ENCODE measurements around the gene RPL35.

GRCh38 chr9:124875501-124875900 is 13.7 kb upstream of the RPL35 start:
- TF ChIP-seq POLR2A (IDR thresholded peaks at IDR 0.05), result no peak
- no peak for TF ChIP-seq CTCF (IDR thresholded peaks at IDR 0.05)
